ENCODE data around the gene YWHAG.
A peak's percentile ranks its signal among the peaks of the same experiment; 100 is the strongest.

The YWHAG gene

DNA sequence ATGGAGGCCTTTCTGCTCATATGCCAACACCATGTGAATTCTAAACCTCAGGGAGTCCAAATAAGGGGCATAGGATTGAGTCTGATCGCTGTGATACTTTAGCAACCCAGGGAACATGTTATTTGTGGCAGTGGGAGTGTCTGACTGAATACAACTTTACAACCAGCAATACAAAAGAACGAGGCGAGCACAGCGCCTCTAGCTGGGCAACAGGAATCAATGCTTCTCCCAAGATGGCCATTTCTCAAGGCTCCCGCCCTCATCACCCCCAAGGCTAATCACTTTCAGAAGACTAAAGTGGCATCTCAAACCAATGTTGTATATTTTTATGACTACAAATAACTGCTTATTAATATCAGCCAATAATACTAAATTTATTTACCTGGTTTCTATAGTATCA is 28.1 kb downstream of the YWHAG start:
- H4K20me1 ChIP-seq (ENCODE audit: insufficient read depth), result peaks cover 72% of the 10 kb centered on the region

GRCh38 chr7:76330261-76330660 is 28.5 kb downstream of the YWHAG start:
- no peak overlapping the region for H3K9ac ChIP-seq
- no peak overlapping the region for H3K4me2 ChIP-seq
- no peaks in the 10 kb centered on the region for H3K27me3 ChIP-seq (ENCODE audit: insufficient read depth, low read depth)
- TF ChIP-seq, protein P1, sequence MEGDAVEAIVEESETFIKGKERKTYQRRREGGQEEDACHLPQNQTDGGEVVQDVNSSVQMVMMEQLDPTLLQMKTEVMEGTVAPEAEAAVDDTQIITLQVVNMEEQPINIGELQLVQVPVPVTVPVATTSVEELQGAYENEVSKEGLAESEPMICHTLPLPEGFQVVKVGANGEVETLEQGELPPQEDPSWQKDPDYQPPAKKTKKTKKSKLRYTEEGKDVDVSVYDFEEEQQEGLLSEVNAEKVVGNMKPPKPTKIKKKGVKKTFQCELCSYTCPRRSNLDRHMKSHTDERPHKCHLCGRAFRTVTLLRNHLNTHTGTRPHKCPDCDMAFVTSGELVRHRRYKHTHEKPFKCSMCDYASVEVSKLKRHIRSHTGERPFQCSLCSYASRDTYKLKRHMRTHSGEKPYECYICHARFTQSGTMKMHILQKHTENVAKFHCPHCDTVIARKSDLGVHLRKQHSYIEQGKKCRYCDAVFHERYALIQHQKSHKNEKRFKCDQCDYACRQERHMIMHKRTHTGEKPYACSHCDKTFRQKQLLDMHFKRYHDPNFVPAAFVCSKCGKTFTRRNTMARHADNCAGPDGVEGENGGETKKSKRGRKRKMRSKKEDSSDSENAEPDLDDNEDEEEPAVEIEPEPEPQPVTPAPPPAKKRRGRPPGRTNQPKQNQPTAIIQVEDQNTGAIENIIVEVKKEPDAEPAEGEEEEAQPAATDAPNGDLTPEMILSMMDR (conservative IDR thresholded peaks at IDR 0.05; ENCODE audit: low read depth, low read length), result no peak
- H3K79me2 ChIP-seq (ENCODE audit: insufficient read depth, low read depth), result peaks cover 88% of the 10 kb centered on the region
- H3K4me3 ChIP-seq (IDR thresholded peaks at IDR 0.05; ENCODE audit: insufficient read depth, low read depth, low read length), result no peak overlapping the region
- H2AFZ ChIP-seq (ENCODE audit: low read depth), result no peak overlapping the region
- H3K4me1 ChIP-seq (ENCODE audit: low read depth, poor library complexity, severe bottlenecking), result peaks cover 46% of the 10 kb centered on the region
- peaks cover 32% of the 10 kb centered on the region for H3K36me3 ChIP-seq (ENCODE audit: insufficient read depth)
- no peak overlapping the region for H3K27ac ChIP-seq
- peaks cover 72% of the 10 kb centered on the region for H4K20me1 ChIP-seq (ENCODE audit: insufficient read depth)

More for the DNA sequence above, 28.1 kb downstream of the YWHAG start:
- Histone ChIP-seq H3K27ac (no peak overlapping the region), H3K36me3 (ENCODE audit: insufficient read depth) (peaks cover 32% of the 10 kb centered on the region), H3K9ac (no peak overlapping the region), H3K4me1 (ENCODE audit: low read depth, poor library complexity, severe bottlenecking) (peaks cover 44% of the 10 kb centered on the region), H3K27me3 (ENCODE audit: insufficient read depth, low read depth) (no peaks in the 10 kb centered on the region), H3K79me2 (ENCODE audit: insufficient read depth, low read depth) (peaks cover 88% of the 10 kb centered on the region), H3K4me3 (IDR thresholded peaks at IDR 0.05; ENCODE audit: insufficient read depth, low read depth, low read length) (no peak overlapping the region), H2AFZ (ENCODE audit: low read depth) (no peak overlapping the region), H3K4me2 (no peak overlapping the region)
- TF ChIP-seq, protein P1 (conservative IDR thresholded peaks at IDR 0.05; ENCODE audit: low read depth, low read length), result no peak

GRCh38 chr7:76329479-76329878 is 29.3 kb downstream of the YWHAG start:
- Histone ChIP-seq H3K4me3 (IDR thresholded peaks at IDR 0.05; ENCODE audit: insufficient read depth, low read depth, low read length) (no peak overlapping the region), H3K9ac (no peak overlapping the region), H3K36me3 (ENCODE audit: insufficient read depth) (peaks cover 32% of the 10 kb centered on the region), H3K79me2 (ENCODE audit: insufficient read depth, low read depth) (peaks cover 85% of the 10 kb centered on the region), H2AFZ (ENCODE audit: low read depth) (no peak overlapping the region), H3K27ac (no peak overlapping the region), H4K20me1 (ENCODE audit: insufficient read depth) (peaks cover 69% of the 10 kb centered on the region), H3K4me1 (ENCODE audit: low read depth, poor library complexity, severe bottlenecking) (peaks cover 54% of the 10 kb centered on the region), H3K4me2 (no peak overlapping the region), H3K27me3 (ENCODE audit: insufficient read depth, low read depth) (no peaks in the 10 kb centered on the region)
- TF ChIP-seq, protein P1 (conservative IDR thresholded peaks at IDR 0.05; ENCODE audit: low read depth, low read length), result no peak

- H3K4me3 ChIP-seq (IDR thresholded peaks at IDR 0.05; ENCODE audit: insufficient read depth, low read depth, low read length), result no peak overlapping the region
- H3K4me1 ChIP-seq (ENCODE audit: low read depth, poor library complexity, severe bottlenecking), result peaks cover 65% of the 10 kb centered on the region
- peaks cover 37% of the 10 kb centered on the region for H3K36me3 ChIP-seq (ENCODE audit: insufficient read depth)
- H4K20me1 ChIP-seq (ENCODE audit: insufficient read depth), result peaks cover 59% of the 10 kb centered on the region
- no peak overlapping the region for H3K27ac ChIP-seq
- peaks cover 85% of the 10 kb centered on the region for H3K79me2 ChIP-seq (ENCODE audit: insufficient read depth, low read depth)
- no peaks in the 10 kb centered on the region for H3K27me3 ChIP-seq (ENCODE audit: insufficient read depth, low read depth)
- no peak overlapping the region for H3K9ac ChIP-seq
- peak overlapping the region; percentile 7; the same call in 1 of the 2 replicates for H3K4me2 ChIP-seq
- TF ChIP-seq, protein P1 (conservative IDR thresholded peaks at IDR 0.05; ENCODE audit: low read depth, low read length), result no peak
- no peak overlapping the region for H2AFZ ChIP-seq (ENCODE audit: low read depth)
Measured at GRCh38 chr7:76328389-76328788, 30.4 kb downstream of the YWHAG start.
